Measurements from ENCODE around the gene ARHGEF11. TPM values are rescaled to one million over a fixed set of nuclear protein-coding genes. Genes with fewer than 3 reads are reported as not detected.

The ARHGEF11 gene
- total and polyA plus RNA-seq, 9 of the 15 experiments (the other 6 are each of a cell fraction or from before 2014, with no cell fraction given) = 0.14 to 15.5 (median 9.0) TPM

DNA sequence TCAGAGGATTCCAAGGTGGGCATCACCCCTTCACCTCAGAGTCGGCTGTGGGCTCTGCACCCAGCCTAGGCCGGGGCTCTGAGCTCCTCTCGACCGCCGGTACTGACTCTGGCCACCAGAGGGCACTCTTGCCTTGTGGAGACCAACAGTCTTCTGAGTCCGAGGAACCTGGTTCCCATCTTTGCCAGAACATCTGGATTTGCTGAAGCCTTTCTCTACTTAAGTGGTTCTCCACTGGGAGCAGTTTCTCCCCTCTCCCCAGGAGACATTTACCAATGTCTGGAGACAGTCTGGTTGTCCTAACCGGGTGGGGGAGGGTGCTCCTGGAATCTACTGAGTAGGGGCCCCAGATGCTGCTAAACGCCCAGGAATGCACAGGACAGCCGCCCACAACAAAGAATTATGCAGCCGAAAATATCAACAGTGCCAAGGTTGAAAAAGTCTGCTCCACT lies 44.7 kb upstream of the ARHGEF11 start (continued):
- TF ChIP-seq, protein P1, sequence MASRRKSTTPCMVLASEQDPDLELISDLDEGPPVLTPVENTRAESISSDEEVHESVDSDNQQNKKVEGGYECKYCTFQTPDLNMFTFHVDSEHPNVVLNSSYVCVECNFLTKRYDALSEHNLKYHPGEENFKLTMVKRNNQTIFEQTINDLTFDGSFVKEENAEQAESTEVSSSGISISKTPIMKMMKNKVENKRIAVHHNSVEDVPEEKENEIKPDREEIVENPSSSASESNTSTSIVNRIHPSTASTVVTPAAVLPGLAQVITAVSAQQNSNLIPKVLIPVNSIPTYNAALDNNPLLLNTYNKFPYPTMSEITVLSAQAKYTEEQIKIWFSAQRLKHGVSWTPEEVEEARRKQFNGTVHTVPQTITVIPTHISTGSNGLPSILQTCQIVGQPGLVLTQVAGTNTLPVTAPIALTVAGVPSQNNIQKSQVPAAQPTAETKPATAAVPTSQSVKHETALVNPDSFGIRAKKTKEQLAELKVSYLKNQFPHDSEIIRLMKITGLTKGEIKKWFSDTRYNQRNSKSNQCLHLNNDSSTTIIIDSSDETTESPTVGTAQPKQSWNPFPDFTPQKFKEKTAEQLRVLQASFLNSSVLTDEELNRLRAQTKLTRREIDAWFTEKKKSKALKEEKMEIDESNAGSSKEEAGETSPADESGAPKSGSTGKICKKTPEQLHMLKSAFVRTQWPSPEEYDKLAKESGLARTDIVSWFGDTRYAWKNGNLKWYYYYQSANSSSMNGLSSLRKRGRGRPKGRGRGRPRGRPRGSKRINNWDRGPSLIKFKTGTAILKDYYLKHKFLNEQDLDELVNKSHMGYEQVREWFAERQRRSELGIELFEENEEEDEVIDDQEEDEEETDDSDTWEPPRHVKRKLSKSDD (conservative IDR thresholded peaks at IDR 0.05; ENCODE audit: low read length) = 0 out of 2 replicates have a peak, but pooled peaks have one; percentile 55
- TF ChIP-seq, protein P2, sequence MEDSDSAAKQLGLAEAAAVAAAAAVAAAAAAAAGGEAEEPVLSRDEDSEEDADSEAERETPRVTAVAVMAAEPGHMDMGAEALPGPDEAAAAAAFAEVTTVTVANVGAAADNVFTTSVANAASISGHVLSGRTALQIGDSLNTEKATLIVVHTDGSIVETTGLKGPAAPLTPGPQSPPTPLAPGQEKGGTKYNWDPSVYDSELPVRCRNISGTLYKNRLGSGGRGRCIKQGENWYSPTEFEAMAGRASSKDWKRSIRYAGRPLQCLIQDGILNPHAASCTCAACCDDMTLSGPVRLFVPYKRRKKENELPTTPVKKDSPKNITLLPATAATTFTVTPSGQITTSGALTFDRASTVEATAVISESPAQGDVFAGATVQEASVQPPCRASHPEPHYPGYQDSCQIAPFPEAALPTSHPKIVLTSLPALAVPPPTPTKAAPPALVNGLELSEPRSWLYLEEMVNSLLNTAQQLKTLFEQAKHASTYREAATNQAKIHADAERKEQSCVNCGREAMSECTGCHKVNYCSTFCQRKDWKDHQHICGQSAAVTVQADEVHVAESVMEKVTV (CRISPR knock-in tag; IDR thresholded peaks at IDR 0.05) = peak; percentile 98
- no peak for TF ChIP-seq HMG20B (CRISPR knock-in tag; IDR thresholded peaks at IDR 0.05)
- no peak for TF ChIP-seq ILK (tag; IDR thresholded peaks at IDR 0.05; ENCODE audit: borderline replicate concordance, low read depth)
- TF ChIP-seq SMAD4 (CRISPR knock-in tag; conservative IDR thresholded peaks at IDR 0.05) = no peak
- no peak for TF ChIP-seq RBM39 (optimal IDR thresholded peaks at IDR 0.05; ENCODE audit: low read depth, low read length)
- TF ChIP-seq MTA3 (IDR thresholded peaks at IDR 0.05; ENCODE audit: borderline replicate concordance) = no peak
- TF ChIP-seq RB1 (IDR thresholded peaks at IDR 0.05; ENCODE audit: low read depth) = peak; percentile 43; the same call in 1 of the 2 replicates
- TF ChIP-seq ZNF589 (CRISPR knock-in tag; IDR thresholded peaks at IDR 0.05; ENCODE audit: low read depth) = no peak
- TF ChIP-seq KLF10 (CRISPR knock-in tag; IDR thresholded peaks at IDR 0.05) = no peak
- no peak for TF ChIP-seq POLR2G (IDR thresholded peaks at IDR 0.05; ENCODE audit: low read depth, low read length)
- no peak for TF ChIP-seq DDX20 (tag; IDR thresholded peaks at IDR 0.05; ENCODE audit: low read depth)
- no peak for TF ChIP-seq CBX3 (IDR thresholded peaks at IDR 0.05; ENCODE audit: borderline replicate concordance in 1 of 2, low read length in 2 of 2)
- TF ChIP-seq, protein P3, sequence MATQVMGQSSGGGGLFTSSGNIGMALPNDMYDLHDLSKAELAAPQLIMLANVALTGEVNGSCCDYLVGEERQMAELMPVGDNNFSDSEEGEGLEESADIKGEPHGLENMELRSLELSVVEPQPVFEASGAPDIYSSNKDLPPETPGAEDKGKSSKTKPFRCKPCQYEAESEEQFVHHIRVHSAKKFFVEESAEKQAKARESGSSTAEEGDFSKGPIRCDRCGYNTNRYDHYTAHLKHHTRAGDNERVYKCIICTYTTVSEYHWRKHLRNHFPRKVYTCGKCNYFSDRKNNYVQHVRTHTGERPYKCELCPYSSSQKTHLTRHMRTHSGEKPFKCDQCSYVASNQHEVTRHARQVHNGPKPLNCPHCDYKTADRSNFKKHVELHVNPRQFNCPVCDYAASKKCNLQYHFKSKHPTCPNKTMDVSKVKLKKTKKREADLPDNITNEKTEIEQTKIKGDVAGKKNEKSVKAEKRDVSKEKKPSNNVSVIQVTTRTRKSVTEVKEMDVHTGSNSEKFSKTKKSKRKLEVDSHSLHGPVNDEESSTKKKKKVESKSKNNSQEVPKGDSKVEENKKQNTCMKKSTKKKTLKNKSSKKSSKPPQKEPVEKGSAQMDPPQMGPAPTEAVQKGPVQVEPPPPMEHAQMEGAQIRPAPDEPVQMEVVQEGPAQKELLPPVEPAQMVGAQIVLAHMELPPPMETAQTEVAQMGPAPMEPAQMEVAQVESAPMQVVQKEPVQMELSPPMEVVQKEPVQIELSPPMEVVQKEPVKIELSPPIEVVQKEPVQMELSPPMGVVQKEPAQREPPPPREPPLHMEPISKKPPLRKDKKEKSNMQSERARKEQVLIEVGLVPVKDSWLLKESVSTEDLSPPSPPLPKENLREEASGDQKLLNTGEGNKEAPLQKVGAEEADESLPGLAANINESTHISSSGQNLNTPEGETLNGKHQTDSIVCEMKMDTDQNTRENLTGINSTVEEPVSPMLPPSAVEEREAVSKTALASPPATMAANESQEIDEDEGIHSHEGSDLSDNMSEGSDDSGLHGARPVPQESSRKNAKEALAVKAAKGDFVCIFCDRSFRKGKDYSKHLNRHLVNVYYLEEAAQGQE (IDR thresholded peaks at IDR 0.05; ENCODE audit: borderline replicate concordance) = peak; percentile 94
- TF ChIP-seq, protein P3 (CRISPR knock-in tag; IDR thresholded peaks at IDR 0.05; ENCODE audit: low read depth) = no peak
- peak; percentile 86; the same call in 1 of the 2 replicates for TF ChIP-seq CC2D1A (IDR thresholded peaks at IDR 0.05)

All from K562 (cell line).